KMS-11 (cell line): ENCODE results near the gene CLDN14.

Experiments
- H2AFZ ChIP-seq: fragments of 200-600 bp; sonication (generic); 2 replicates; pipeline ENCODE4 v1.6.1; 2016; ENCODE audit warnings: antibody characterized with exemption, mixed run types, low read depth
- H3K27ac ChIP-seq: fragments of 200-600 bp; sonication (generic); 2 replicates; pipeline ENCODE4 v1.6.1; 2016; ENCODE audit warnings: mild to moderate bottlenecking, mixed run types
- H3K27me3 ChIP-seq: fragments of 200-600 bp; sonication (generic); 2 replicates; pipeline ENCODE4 v1.6.1; 2017; ENCODE audit warnings: mild to moderate bottlenecking, low read depth, mixed run types, moderate library complexity; ENCODE audit not compliant: insufficient read depth
- H3K36me3 ChIP-seq: fragments of 200-600 bp; sonication (generic); 2 replicates; pipeline ENCODE4 v1.6.1; 2017; ENCODE audit warnings: mild to moderate bottlenecking, mixed run types; ENCODE audit not compliant: insufficient read depth
- H3K4me1 ChIP-seq: fragments of 200-600 bp; sonication (generic); 2 replicates; pipeline ENCODE4 v1.6.1; 2016; ENCODE audit warnings: mild to moderate bottlenecking, low read depth, mixed run types; ENCODE audit not compliant: poor library complexity, severe bottlenecking
- H3K4me2 ChIP-seq: fragments of 200-600 bp; sonication (generic); 2 replicates; pipeline ENCODE4 v1.7.0; 2016; ENCODE audit warnings: mild to moderate bottlenecking, mixed run types
- H3K4me3 ChIP-seq: fragments of 200-600 bp; sonication (generic); IDR thresholded peaks from 2 replicates; pipeline ENCODE4 v1.6.1; 2017; ENCODE audit warnings: low read depth, low read length, mixed read lengths; ENCODE audit not compliant: insufficient read depth
- H3K79me2 ChIP-seq: fragments of 200-600 bp; sonication (generic); 2 replicates; pipeline ENCODE4 v1.6.1; 2016; ENCODE audit warnings: low read depth, mixed run types; ENCODE audit not compliant: insufficient read depth
- H3K9ac ChIP-seq: fragments of 200-600 bp; sonication (generic); 2 replicates; pipeline ENCODE4 v1.6.1; 2016; ENCODE audit warnings: mild to moderate bottlenecking, mixed run types
- H4K20me1 ChIP-seq: fragments of 200-600 bp; sonication (generic); 2 replicates; pipeline ENCODE4 v1.6.1; 2016; ENCODE audit warnings: mild to moderate bottlenecking, mixed run types; ENCODE audit not compliant: insufficient read depth
- CTCF ChIP-seq: fragments of 200-600 bp; sonication (generic); conservative IDR thresholded peaks from 2 replicates; pipeline ENCODE4 v1.6.1; 2017; ENCODE audit warnings: low read depth, mild to moderate bottlenecking, antibody characterized with exemption, low read length, moderate library complexity, mixed read lengths

The CLDN14 gene

GRCh38 chr21:36429947-36430546, 49.9 kb downstream of the CLDN14 start:
- H3K4me2 ChIP-seq, result no peak overlapping the region
- no peaks in the 10 kb centered on the region for H3K4me1 ChIP-seq
- no peak overlapping the region for H2AFZ ChIP-seq
- H3K36me3 ChIP-seq, result no peaks in the 10 kb centered on the region
- H3K79me2 ChIP-seq, result no peaks in the 10 kb centered on the region
- no peak overlapping the region for H3K27ac ChIP-seq
- H3K9ac ChIP-seq, result no peak overlapping the region
- no peaks in the 10 kb centered on the region for H4K20me1 ChIP-seq
- no peaks in the 10 kb centered on the region for H3K27me3 ChIP-seq
- no peak for TF ChIP-seq CTCF
- no peak overlapping the region for H3K4me3 ChIP-seq

GRCh38 chr21:36428761-36429432, 51.0 kb downstream of the CLDN14 start:
- no peak overlapping the region for H3K4me2 ChIP-seq
- H3K27ac ChIP-seq, result no peak overlapping the region
- H3K79me2 ChIP-seq, result no peaks in the 10 kb centered on the region
- no peaks in the 10 kb centered on the region for H3K36me3 ChIP-seq
- no peaks in the 10 kb centered on the region for H3K27me3 ChIP-seq
- H3K9ac ChIP-seq, result no peak overlapping the region
- H3K4me1 ChIP-seq, result no peaks in the 10 kb centered on the region
- no peak overlapping the region for H3K4me3 ChIP-seq
- no peak for TF ChIP-seq CTCF
- H4K20me1 ChIP-seq, result no peaks in the 10 kb centered on the region
- no peak overlapping the region for H2AFZ ChIP-seq

GRCh38 chr21:36427502-36427901, 52.4 kb downstream of the CLDN14 start:
- no peak overlapping the region for H3K4me2 ChIP-seq
- TF ChIP-seq CTCF, result no peak
- no peaks in the 10 kb centered on the region for H4K20me1 ChIP-seq
- no peaks in the 10 kb centered on the region for H3K27me3 ChIP-seq
- H3K27ac ChIP-seq, result no peak overlapping the region
- no peak overlapping the region for H3K9ac ChIP-seq
- H3K4me3 ChIP-seq, result no peak overlapping the region
- H3K36me3 ChIP-seq, result no peaks in the 10 kb centered on the region
- H3K79me2 ChIP-seq, result no peaks in the 10 kb centered on the region
- H2AFZ ChIP-seq, result no peak overlapping the region
- H3K4me1 ChIP-seq, result no peaks in the 10 kb centered on the region

- Histone ChIP-seq H3K9ac (no peak overlapping the region), H3K4me3 (no peak overlapping the region), H3K27ac (no peak overlapping the region), H2AFZ (no peak overlapping the region), H3K36me3 (no peaks in the 10 kb centered on the region), H3K4me2 (no peak overlapping the region), H3K79me2 (no peaks in the 10 kb centered on the region), H4K20me1 (no peaks in the 10 kb centered on the region), H3K27me3 (no peaks in the 10 kb centered on the region), H3K4me1 (peaks cover 9% of the 10 kb centered on the region)
- TF ChIP-seq CTCF, result no peak
Measured at GRCh38 chr21:36425286-36425685, 54.6 kb downstream of the CLDN14 start.
